Measurements from ENCODE around the gene PDE1C.

GRCh38 chr7:32116436-32116835, 46.2 kb upstream of the PDE1C start:
- TF ChIP-seq EZH2 (IDR thresholded peaks at IDR 0.05; ENCODE audit: insufficient read depth, poor library complexity, severe bottlenecking), result no peak
- TF ChIP-seq EZH2phosphoT487 (IDR thresholded peaks at IDR 0.05; ENCODE audit: insufficient read depth, low read depth), result no peak

Data from GM23248 (cell line).